HG03520 (cell line): ENCODE measurements around the gene CSE1L.
"Not testable (repeated sequence)": the region's sequence is repeated elsewhere in the genome, so short reads cannot be mapped to it uniquely, and the experiment has no call there.

Experiments used
- ATAC-seq: cut with Tn5 transposase; IDR thresholded peaks from one replicate; pipeline ENCODE4 v1.9.1; 2021; ENCODE audit warnings: mild to moderate bottlenecking, moderate library complexity; ENCODE audit not compliant: unreplicated experiment

The CSE1L gene

DNA sequence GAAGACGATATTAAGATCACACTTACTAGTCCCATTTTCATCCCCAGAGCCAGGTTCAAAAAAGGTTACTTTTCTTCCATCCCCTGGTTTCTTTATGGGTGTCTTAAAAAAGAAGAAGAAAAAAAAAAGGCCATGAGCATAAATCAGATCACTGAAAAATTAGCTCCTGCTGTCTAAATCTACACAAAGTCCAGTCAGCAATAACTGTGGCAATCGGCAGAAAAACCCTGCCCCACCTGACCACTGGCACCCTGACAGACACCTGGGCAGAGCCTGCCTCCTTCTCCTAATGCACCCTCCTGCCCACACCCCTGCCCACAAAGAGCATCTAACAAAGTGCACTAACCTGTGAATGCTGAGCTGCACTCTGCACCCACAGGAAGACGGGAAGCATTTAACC, 72.2 kb downstream of the CSE1L start:
- no peak for ATAC-seq

DNA sequence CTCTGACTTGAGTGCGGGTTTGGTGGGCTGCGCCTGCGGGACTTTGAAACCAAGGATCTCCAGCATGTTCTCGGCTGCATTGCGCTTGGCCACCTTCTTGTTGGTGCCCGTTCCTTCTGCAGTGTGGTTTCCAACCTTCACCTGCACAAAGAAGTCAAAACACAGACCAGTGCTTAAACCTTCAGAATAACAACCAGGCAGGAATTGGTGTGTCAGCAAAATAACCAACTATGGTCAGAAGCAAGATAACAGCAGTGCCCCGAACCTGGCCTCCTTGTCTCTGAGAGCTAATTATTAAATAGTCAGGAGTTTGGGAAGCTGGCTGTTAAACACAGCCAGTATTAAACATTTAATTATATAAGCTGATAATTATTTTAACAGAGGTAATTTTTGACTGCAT, 73.9 kb downstream of the CSE1L start:
- no peak for ATAC-seq

DNA sequence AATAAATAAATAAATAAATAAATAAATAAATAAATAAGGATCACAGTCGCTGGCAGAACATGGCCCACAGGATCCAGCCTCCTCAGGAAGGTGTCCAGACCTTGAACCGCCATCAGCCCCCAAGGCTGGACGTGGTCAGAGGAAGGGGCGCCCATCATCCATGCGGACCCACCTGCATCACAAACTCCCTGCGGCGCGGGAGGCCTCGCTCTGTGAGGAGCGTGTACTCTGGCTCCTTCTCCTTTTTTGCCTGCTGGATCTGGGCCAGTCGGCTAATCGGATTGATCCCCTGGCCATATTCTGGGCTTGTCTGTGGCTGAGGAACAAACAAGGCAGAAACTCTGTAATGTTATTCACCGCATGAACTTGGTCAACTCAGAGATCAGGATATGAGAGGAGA, 76.8 kb downstream of the CSE1L start:
- ATAC-seq, result no peak

DNA sequence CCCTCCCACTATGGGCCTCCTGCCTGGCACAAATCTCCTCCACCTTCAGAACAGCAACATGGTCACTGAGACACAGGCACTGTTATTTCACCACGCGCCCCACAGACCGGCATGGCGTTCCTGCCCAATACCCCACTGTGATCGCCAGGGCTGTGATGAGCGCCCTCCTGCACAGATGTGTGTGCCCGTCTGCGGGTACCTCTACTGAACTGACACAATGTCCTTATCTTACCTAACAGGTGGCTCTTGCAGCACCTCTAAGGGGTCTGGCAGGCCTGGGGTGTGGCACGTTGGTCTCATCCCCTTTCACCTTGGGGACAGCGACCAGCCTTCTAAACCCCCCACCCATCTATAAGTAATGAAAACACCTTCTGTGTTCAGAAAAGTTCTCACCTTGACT, 77.9 kb downstream of the CSE1L start:
- no peak for ATAC-seq

DNA sequence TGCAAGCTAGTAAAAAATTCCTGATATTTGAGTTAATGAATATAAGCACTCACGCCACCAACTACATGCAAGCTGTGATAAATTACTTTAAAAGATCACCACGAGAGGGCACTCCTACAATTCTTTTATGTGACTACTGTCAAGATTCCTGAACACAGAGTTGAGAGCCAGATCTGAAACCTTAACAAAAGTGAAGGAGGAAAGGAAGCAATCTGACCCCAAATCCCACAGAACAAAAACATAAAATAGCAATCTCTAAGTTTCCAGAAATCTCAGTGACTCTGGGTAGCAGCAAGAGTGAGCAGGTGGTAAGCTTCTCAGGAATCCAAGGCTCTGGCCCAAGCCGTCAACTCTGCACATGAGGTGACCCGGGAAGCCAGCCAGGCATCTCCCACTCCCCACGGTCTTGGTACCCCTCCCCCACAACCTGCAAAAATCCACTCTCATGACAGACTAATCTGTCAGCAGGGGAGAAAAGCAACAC, 86.9 kb downstream of the CSE1L start:
- ATAC-seq, result no peak

DNA sequence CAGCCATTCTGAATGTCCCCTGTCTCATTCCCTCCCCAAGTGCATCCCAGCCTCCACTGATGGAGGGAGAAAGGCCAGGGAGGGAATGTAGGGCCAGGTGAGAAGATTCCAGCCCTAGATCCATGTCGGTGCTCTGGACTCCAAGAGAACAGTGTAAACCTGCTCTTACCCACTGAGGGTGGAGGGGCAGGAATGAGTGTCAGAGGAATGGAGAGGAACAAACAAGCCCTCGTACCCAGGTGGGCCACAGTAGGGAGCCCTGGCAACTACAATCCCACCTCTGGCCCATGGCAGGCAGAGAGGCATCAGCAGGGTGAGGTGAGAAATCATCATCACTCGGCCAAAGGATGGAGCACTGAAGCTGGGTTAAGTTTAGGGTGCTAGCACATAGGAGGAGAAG, 87.5 kb downstream of the CSE1L start:
- ATAC-seq, result no peak

DNA sequence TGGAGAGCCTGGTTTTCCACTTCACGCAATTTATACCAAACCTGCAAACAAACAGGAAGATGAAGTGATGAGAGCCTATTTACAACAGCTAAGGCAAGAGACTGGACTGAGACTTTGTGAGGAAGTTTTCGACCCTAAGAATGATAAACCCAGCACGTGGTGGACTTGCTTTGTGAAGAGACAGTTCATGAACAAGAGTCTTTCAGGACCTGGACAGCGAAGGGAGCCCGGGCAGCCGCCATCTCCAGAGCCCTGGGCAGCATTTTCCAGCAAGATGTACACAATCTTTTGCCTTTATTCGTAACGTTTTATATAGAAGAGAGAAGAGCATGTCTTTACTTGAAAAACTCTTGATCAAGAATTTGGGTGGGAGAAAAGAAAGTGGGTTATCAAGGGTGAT, 88.7 kb downstream of the CSE1L start:
- not testable (repeated sequence) for ATAC-seq

DNA sequence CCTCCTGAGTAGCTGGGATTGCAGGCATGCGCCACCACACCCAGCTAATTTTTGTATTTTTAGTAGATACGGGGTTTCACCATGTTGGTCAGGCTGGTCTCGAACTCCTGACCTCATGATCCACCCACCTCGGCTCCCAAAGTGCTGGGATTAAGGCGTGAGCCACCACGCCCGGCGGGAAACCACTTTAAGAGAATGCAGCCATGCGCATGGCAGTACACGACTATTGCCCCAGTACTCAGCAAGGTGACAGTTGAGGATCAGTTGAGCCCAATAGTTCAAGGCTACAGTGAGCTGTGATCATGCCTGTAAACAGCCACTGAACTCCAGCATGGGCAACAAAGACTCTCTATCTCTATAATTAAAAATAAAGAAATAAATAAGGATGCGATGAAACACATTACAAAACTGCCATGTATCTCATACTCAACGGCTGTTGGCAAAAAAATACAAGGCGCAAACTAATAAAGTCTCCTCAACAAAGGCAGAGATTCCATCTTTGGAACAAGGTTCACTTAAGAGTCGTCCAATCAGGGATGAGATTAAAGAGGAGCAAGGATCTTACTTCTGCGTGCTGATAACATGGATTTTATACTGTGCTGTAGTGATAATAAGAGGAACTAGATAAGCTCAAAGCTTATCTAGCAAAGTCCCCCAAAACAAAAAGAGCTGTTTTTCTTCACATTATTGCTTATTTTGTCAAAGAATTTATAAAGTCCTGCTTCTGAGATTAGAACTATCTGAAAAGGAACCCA, 90.9 kb downstream of the CSE1L start:
- no peak for ATAC-seq

DNA sequence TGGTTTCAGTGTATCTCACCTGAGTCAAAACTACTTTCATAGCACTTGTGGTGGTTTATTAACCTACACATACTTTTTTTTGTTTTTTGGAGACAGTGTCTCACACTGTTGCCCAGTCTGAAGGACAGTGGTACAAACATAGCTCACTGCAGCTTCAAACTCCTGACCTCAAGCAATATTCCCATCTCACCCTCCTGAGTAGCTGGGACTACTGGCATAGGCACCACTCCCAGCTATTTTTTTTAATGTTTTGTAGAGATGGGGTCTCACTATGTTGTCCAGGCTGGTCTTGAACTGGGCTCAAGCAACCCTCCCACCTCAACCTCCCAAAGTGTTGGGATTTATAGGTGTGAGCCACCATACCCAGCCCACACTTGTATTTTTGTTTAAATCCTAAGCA, 92.3 kb downstream of the CSE1L start:
- no peak for ATAC-seq

DNA sequence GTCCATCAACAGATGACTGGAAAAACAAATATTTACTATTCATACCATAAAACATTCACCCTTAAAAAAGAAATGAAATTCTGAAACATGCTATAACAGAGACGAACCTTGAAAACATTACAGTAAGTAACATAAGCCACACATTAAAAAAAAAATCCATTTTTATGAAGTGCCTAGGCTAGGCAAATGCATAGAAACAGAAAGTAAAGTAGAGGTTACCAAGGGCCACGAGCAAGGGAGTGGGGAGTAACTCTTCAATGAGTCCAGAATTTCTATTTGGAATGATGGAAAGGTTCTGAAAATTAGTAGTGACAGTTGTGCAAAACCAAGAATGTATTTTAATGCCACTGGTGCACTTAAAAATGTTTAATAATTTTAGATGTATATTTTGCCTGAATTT, 94.3 kb downstream of the CSE1L start:
- ATAC-seq, result no peak

DNA sequence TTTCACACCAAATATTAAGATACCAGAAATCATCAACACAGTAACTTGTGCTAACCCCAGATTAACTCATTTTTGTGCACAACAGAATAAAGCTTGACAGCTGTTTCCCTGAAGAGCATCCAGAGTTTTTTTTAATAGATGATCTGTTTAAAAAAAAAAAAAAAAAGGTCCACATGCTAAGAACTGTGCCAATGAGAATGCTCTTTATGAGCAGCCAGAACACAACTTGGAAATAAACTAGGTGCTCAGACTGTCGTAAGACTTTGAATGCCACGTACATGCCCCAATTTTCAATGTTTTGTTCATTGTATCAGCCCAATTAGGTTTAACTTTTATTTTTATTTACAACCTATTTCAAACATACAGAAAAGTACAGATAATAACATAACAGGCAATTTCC, 94.7 kb downstream of the CSE1L start:
- no peak for ATAC-seq
